Measurements from ENCODE around the gene ME1. TPM values are rescaled to one million over a fixed set of nuclear protein-coding genes. Genes with fewer than 3 reads are reported as not detected.
A peak's percentile ranks its signal among the peaks of the same experiment; 100 is the strongest.

Gene ME1
- total and polyA plus RNA-seq, 2 of the 13 experiments (the other 11 are each of a cell fraction or from before 2014, with no cell fraction given): not detected

GRCh38 chr6:83464381-83465140 is 33.7 kb upstream of the ME1 start:
- ATAC-seq (no peak), FAIRE-seq (no peak), DNase-seq (ENCODE audit: low spot score) (peak; percentile 18)
- BruUV-seq (replicated peaks): no TSS peak
- intact Hi-C loops (cut with micrococcal nuclease; ENCODE audit: unreplicated experiment) (no loop called here), in situ Hi-C loops (cut with HindIII; ENCODE audit: extremely low pct_ligation_motif_present, low pct_unique_long_range_greater_than_20kb) (no loop called here)
- no peaks in the 10 kb centered on the region for H4K20me1 ChIP-seq (ENCODE audit: insufficient read depth, low read length)
- H3K79me2 ChIP-seq (ENCODE audit: insufficient read depth, low read length): no peaks in the 10 kb centered on the region
- ChIA-PET CTCF (ENCODE audit: low intra/inter-chr PET ratio, low total read pairs) (no interaction called here), POLR2A (no interaction called here)
- TF ChIP-seq ZNF547 (CRISPR knock-in tag; IDR thresholded peaks at IDR 0.05): no peak
- TF ChIP-seq FOXA3 (CRISPR knock-in tag; IDR thresholded peaks at IDR 0.05): no peak
- TF ChIP-seq NFE2L1 (CRISPR knock-in tag; IDR thresholded peaks at IDR 0.05; ENCODE audit: borderline replicate concordance): no peak
- TF ChIP-seq TAF1 (CRISPR knock-in tag; IDR thresholded peaks at IDR 0.05): no peak
- no peak for TF ChIP-seq MTF2 (CRISPR knock-in tag; IDR thresholded peaks at IDR 0.05; ENCODE audit: borderline replicate concordance)
- no peak for TF ChIP-seq SAFB2 (CRISPR knock-in tag; IDR thresholded peaks at IDR 0.05; ENCODE audit: borderline replicate concordance, low read depth)
- TF ChIP-seq SALL2 (CRISPR knock-in tag; IDR thresholded peaks at IDR 0.05): no peak
- no peak for TF ChIP-seq ZNF138 (CRISPR knock-in tag; IDR thresholded peaks at IDR 0.05; ENCODE audit: low read depth)
- TF ChIP-seq RBM39 (IDR thresholded peaks at IDR 0.05; ENCODE audit: low read depth, low read length, poor library complexity, severe bottlenecking): no peak
- no peak for TF ChIP-seq SMYD3 (CRISPR knock-in tag; IDR thresholded peaks at IDR 0.05)
- no peak for TF ChIP-seq BORCS8-MEF2B (CRISPR knock-in tag; IDR thresholded peaks at IDR 0.05)
- TF ChIP-seq ZBTB20 (CRISPR knock-in tag; IDR thresholded peaks at IDR 0.05; ENCODE audit: borderline replicate concordance, low read depth): no peak
- no peak for TF ChIP-seq ELF3 (CRISPR knock-in tag; IDR thresholded peaks at IDR 0.05)
- TF ChIP-seq LRRFIP1 (CRISPR knock-in tag; conservative IDR thresholded peaks at IDR 0.05): no peak
- no peaks in the 10 kb centered on the region for H3K4me1 ChIP-seq (ENCODE audit: insufficient read depth, low read length)
- no peak overlapping the region for H3K4me3 ChIP-seq (replicated peaks in 1 of 3; ENCODE audit: insufficient read depth in 1 of 3, low read depth in 2 of 3, low read length in 3 of 3)
- no peaks in the 10 kb centered on the region for H3K9me3 ChIP-seq (ENCODE audit: low read length)
- H3K27ac ChIP-seq (ENCODE audit: extremely low read length, insufficient read depth, low read length): no peak overlapping the region
- H2AFZ ChIP-seq (ENCODE audit: low read length): no peak overlapping the region
- no peak overlapping the region for H3K4me2 ChIP-seq (ENCODE audit: low read depth, low read length)
- no peaks in the 10 kb centered on the region for H3K36me3 ChIP-seq (replicated peaks in 1 of 2; ENCODE audit: control insufficient read depth in 1 of 2, insufficient read depth in 2 of 2, low read length in 2 of 2)
- WGBS (ENCODE audit: low lambda C conversion rate): 43% methylated on average over 5 of the region's 5 CpGs
- H3K9ac ChIP-seq (ENCODE audit: insufficient read depth, low read depth, low read length): no peak overlapping the region
- H3K27me3 ChIP-seq (ENCODE audit: control insufficient read depth in 1 of 2, insufficient read depth in 2 of 2, low read length in 2 of 2): no peaks in the 10 kb centered on the region
